KMS-11 (cell line): Measurements from ENCODE around the gene LTA.
"Not testable (repeated sequence)": the region's sequence is repeated elsewhere in the genome, so short reads cannot be mapped to it uniquely, and the experiment has no call there.

Experiments
- H2AFZ ChIP-seq: fragments of 200-600 bp; sonication (generic); 2 replicates; pipeline ENCODE4 v1.6.1; 2016; ENCODE audit warnings: antibody characterized with exemption, mixed run types, low read depth
- H3K27ac ChIP-seq: fragments of 200-600 bp; sonication (generic); 2 replicates; pipeline ENCODE4 v1.6.1; 2016; ENCODE audit warnings: mild to moderate bottlenecking, mixed run types
- H3K27me3 ChIP-seq: fragments of 200-600 bp; sonication (generic); 2 replicates; pipeline ENCODE4 v1.6.1; 2017; ENCODE audit warnings: mild to moderate bottlenecking, low read depth, mixed run types, moderate library complexity; ENCODE audit not compliant: insufficient read depth
- H3K36me3 ChIP-seq: fragments of 200-600 bp; sonication (generic); 2 replicates; pipeline ENCODE4 v1.6.1; 2017; ENCODE audit warnings: mild to moderate bottlenecking, mixed run types; ENCODE audit not compliant: insufficient read depth
- H3K4me1 ChIP-seq: fragments of 200-600 bp; sonication (generic); 2 replicates; pipeline ENCODE4 v1.6.1; 2016; ENCODE audit warnings: mild to moderate bottlenecking, low read depth, mixed run types; ENCODE audit not compliant: poor library complexity, severe bottlenecking
- H3K4me2 ChIP-seq: fragments of 200-600 bp; sonication (generic); 2 replicates; pipeline ENCODE4 v1.7.0; 2016; ENCODE audit warnings: mild to moderate bottlenecking, mixed run types
- H3K4me3 ChIP-seq: fragments of 200-600 bp; sonication (generic); IDR thresholded peaks from 2 replicates; pipeline ENCODE4 v1.6.1; 2017; ENCODE audit warnings: low read depth, low read length, mixed read lengths; ENCODE audit not compliant: insufficient read depth
- H3K79me2 ChIP-seq: fragments of 200-600 bp; sonication (generic); 2 replicates; pipeline ENCODE4 v1.6.1; 2016; ENCODE audit warnings: low read depth, mixed run types; ENCODE audit not compliant: insufficient read depth
- H3K9ac ChIP-seq: fragments of 200-600 bp; sonication (generic); 2 replicates; pipeline ENCODE4 v1.6.1; 2016; ENCODE audit warnings: mild to moderate bottlenecking, mixed run types
- H4K20me1 ChIP-seq: fragments of 200-600 bp; sonication (generic); 2 replicates; pipeline ENCODE4 v1.6.1; 2016; ENCODE audit warnings: mild to moderate bottlenecking, mixed run types; ENCODE audit not compliant: insufficient read depth
- CTCF ChIP-seq: fragments of 200-600 bp; sonication (generic); conservative IDR thresholded peaks from 2 replicates; pipeline ENCODE4 v1.6.1; 2017; ENCODE audit warnings: low read depth, mild to moderate bottlenecking, antibody characterized with exemption, low read length, moderate library complexity, mixed read lengths

The LTA gene

GRCh38 chr6:31587791-31588777 lies 16.0 kb downstream of the LTA start:
- no peak overlapping the region for H2AFZ ChIP-seq

GRCh38 chr6:31588871-31589650 lies 17.0 kb downstream of the LTA start:
- no peak overlapping the region for H3K4me2 ChIP-seq
- peaks cover 7% of the 10 kb centered on the region for H3K4me1 ChIP-seq
- TF ChIP-seq CTCF, result no peak
- no peak overlapping the region for H3K4me3 ChIP-seq
- no peak overlapping the region for H3K27ac ChIP-seq
- peaks cover 5% of the 10 kb centered on the region; the same call in 1 of the 2 replicates for H3K27me3 ChIP-seq
- no peaks in the 10 kb centered on the region for H3K36me3 ChIP-seq
- no peak overlapping the region for H3K9ac ChIP-seq
- H4K20me1 ChIP-seq, result no peaks in the 10 kb centered on the region
- H2AFZ ChIP-seq, result no peak overlapping the region
- H3K79me2 ChIP-seq, result no peaks in the 10 kb centered on the region

More at GRCh38 chr6:31587791-31588777, 16.0 kb downstream of the LTA start:
- Histone ChIP-seq H4K20me1 (no peaks in the 10 kb centered on the region), H3K4me2 (no peak overlapping the region), H3K27me3 (peaks cover 5% of the 10 kb centered on the region; the same call in 1 of the 2 replicates), H3K36me3 (no peaks in the 10 kb centered on the region), H3K4me1 (peaks cover 7% of the 10 kb centered on the region), H3K4me3 (no peak overlapping the region), H3K27ac (no peak overlapping the region), H3K9ac (no peak overlapping the region), H3K79me2 (no peaks in the 10 kb centered on the region)
- no peak for TF ChIP-seq CTCF

GRCh38 chr6:31590691-31591090 lies 18.6 kb downstream of the LTA start:
- not testable (repeated sequence) for H3K4me1 ChIP-seq, H3K4me3 ChIP-seq, H3K9ac ChIP-seq, H3K4me2 ChIP-seq, H3K27me3 ChIP-seq, H3K27ac ChIP-seq, H3K79me2 ChIP-seq, H3K36me3 ChIP-seq, H2AFZ ChIP-seq, H4K20me1 ChIP-seq

GRCh38 chr6:31592396-31592771 lies 20.3 kb downstream of the LTA start:
- H2AFZ ChIP-seq, result no peak overlapping the region
- no peak overlapping the region for H3K9ac ChIP-seq
- H4K20me1 ChIP-seq, result no peaks in the 10 kb centered on the region
- no peak overlapping the region for H3K4me2 ChIP-seq
- peaks cover 7% of the 10 kb centered on the region for H3K4me1 ChIP-seq
- H3K27me3 ChIP-seq, result peaks cover 5% of the 10 kb centered on the region; the same call in 1 of the 2 replicates
- H3K79me2 ChIP-seq, result no peaks in the 10 kb centered on the region
- H3K27ac ChIP-seq, result no peak overlapping the region
- no peak for TF ChIP-seq CTCF
- H3K36me3 ChIP-seq, result no peaks in the 10 kb centered on the region
- no peak overlapping the region for H3K4me3 ChIP-seq
